ENCODE data around the gene BBS1.
A peak's percentile ranks its signal among the peaks of the same experiment; 100 is the strongest.

Gene BBS1

DNA sequence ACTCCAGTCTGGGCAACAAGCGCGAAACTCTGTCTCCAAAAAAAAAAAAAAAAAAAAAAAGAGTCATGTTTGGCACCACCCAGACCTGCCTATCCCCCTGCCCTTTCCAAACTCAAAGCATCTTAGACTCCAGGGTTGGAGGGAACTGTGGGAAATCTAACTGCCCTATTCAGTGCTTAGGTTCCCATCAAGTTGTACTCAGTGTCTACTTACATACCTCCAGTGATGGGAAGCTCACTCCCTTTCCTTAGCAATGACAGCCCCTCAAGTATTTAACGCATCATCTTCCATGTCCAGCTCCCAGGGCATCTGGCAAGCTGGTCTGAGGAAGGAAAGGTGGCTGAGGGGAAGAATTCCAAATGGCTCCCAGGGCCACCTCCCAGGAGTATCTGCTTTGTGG lies 39.3 kb downstream of the BBS1 start:
- DNase-seq (ENCODE audit: low read depth, low spot score), result no peak

DNA sequence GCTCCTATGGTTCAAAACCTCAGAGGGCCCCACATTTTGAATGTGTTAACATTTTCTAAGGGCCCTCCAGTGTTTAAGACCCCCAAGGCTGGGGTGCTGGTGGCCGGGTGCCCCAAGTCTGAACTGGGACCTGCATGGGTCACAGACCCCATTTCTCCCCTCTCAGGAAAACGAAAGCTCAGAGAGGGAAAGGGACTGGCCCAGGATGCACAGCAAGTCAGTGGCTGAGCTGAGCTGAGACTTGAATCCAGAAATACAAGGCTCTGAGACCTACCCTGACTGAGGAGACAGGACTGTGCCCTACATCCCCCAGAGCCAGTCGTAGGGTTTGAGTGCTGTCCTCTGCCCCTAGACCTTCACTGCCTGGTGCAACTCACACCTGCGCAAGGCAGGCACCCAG lies 40.5 kb downstream of the BBS1 start:
- no peak for DNase-seq (ENCODE audit: low read depth, low spot score)

DNA sequence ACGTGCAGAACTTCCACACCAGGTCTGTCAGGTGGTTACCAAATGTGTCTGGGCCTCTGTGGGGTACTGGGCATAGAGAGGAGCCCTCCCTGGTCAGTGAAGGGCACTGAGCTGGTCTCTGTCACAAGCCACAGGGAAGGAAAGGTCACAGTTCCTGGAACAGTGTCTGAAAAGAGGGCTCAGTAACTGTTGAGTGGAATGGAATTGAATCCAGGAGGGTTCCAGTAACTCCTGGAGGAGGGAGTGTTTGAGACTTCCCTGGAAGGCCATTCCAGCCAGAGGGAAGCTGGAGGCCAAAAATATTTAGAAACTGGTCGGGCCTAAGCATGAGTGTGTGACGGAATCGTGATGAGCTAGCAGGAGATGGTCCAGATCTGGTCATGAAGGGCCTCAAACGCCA lies 44.2 kb downstream of the BBS1 start:
- DNase-seq (ENCODE audit: low read depth, low spot score), result no peak

DNA sequence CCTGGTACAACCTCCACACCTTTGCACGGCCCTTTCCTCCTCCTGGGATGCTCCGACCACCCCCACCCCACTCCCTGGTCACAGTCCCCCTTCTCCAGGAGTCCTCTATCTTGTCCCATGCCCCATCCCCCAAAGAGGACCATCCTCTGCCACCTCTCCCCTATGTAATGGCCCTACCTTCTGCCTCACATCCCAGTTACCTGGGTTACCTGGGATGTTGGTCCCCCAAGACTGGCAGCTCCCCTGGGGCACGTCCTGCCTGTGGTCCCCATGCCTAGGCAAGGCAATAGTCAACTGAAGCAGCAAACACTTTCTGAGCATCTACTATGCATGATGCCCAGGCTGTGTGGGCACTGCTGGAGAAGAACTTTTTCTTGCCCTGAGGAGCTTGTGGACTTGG lies 45.0 kb downstream of the BBS1 start:
- no peak for DNase-seq (ENCODE audit: low read depth, low spot score)

DNA sequence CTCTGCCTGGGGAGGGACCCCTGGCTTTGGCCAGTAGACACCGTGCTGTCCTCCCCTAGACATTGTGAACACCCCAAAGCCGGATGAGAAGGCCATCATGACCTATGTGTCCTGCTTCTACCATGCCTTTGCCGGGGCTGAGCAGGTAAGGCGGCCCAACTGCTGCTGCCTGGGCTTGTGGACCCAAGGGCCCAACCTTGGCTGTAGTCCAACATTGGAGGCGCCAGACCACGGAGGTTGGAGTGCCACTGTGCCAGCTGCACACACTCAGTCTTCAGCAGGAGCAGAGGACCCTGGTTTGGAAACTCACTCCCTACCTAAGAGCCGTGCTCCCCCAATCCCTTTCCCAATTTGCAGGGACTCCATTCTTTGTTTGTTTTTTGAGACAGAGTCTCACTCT lies 45.7 kb downstream of the BBS1 start:
- DNase-seq (ENCODE audit: low read depth, low spot score), result no peak

DNA sequence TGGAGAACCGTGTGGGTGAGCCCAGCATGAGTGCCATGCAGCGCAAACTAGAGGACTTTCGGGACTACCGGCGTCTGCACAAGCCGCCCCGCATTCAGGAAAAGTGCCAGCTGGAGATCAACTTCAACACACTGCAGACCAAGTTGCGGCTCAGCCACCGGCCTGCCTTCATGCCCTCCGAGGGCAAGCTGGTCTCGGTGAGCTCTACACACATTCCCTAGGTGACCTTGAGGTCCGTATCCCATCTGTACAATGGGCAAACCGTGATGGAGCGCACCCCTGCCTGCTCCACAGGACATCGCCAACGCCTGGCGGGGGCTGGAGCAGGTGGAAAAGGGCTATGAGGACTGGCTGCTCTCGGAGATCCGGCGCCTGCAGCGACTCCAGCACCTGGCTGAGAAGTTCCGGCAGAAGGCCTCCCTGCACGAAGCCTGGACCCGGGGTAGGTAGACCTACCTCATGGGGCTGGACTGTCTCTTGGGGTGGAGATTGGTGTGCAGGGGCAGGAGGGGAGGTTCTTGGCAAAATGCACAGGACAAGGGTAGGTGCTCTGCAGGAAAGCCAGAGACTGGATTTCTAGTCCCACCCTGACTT lies 47.4 kb downstream of the BBS1 start:
- DNase-seq (ENCODE audit: low read depth, low spot score), result no peak

DNA sequence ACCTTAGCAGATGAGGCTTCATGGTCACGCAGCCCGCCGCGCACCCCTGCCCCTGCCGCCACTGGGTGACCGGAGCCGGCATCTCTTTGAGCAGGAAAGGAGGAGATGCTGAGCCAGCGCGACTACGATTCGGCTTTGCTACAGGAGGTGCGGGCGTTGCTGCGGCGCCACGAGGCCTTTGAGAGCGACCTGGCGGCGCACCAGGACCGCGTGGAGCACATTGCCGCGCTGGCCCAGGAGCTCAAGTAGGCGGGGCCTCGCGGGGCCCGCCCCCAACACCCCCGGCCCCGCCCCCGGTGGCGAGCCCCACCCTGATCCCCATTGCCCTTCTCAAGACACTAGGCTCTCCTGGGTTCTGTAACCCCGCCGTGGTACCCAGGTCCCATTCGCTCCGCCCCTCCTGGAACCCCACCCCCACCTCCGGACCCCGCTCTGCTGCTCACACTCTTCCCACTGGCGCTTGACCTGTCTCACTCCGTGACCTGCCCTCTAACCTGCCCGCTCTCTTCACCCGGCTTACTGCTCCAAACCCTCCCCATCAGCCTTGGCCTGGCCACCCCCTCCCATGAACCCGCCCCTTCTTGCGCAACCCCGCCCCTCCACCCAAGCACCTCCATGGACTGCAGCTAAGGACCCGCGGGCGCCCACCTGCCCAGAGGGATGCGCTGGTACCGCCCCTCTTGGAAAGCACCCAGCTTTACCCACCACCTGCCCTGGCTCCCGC lies 48.9 kb downstream of the BBS1 start:
- DNase-seq (ENCODE audit: low read depth, low spot score), result no peak

DNA sequence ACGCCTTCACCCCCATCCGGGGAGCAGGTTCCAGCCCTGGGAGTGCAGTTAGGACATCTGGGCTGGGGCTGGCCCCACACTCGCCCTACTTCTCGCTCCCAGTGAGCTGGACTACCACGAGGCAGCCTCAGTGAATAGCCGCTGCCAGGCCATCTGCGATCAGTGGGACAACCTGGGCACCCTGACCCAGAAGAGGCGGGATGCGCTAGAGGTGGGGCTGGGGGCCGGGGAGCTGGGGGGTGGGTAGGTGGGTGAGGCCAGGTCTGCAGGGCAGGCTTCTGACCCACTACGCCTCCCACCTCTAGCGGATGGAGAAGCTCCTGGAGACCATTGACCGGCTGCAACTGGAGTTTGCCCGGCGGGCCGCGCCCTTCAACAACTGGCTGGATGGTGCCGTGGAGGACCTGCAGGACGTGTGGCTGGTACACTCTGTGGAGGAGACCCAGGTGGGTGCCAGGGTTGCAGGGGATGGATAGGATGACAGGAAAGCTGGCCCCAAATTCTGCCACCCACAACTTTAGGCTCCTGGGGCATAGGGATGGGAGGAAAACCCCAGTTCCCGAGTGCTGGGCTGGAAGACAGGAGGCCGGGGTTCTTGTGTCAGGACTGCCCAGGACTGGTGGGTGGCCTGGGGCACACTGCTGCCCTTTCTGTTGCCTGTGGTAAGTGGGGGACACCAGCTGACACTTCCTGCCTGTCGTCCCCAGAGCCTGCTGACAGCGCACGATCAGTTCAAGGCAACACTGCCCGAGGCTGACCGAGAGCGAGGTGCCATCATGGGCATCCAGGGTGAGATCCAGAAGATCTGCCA lies 49.6 kb downstream of the BBS1 start:
- no peak for DNase-seq (ENCODE audit: low read depth, low spot score)

DNA sequence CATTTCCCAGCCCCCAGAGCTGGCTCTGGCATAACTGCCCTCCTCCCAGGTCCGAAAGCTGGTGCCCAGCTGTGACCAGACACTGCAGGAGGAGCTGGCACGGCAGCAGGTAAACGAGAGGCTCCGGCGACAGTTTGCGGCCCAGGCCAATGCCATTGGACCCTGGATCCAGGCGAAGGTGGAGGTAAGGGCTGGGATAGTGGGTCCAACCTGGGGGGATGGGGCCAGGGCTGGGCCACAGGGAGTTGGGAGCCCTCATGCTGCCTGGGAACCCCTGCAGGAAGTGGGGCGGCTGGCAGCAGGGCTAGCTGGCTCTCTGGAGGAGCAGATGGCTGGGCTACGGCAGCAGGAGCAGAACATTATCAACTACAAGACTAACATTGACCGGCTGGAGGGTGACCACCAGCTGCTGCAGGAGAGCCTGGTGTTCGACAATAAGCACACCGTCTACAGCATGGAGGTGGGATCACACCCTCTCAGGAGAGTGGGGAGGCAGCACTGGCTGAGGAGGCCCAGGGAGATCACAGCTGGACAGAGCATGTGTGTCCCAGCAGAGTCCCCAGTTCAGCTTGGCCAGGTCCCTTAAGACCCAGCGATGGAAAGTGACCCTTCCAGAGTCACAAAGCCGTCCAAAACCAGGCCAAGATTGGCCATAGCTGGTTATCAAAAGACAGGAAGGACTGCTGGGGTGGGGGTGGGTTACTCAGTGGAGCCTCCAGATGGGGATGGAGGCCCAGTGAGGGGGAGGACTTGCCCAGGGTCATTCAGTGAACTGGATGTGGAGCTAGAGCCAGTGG lies 50.9 kb downstream of the BBS1 start:
- no peak for DNase-seq (ENCODE audit: low read depth, low spot score)

DNA sequence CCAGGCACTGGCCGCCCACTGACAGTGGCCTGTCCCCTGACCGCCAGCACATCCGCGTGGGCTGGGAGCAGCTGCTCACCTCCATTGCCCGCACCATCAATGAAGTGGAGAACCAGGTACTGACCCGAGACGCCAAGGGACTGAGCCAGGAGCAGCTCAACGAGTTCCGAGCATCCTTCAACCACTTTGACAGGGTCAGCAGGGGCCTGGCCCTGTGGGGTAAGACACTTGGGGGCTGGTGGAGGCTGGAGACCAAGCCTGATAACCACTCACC lies 51.5 kb downstream of the BBS1 start:
- no peak for DNase-seq (ENCODE audit: low read depth, low spot score)

DNA sequence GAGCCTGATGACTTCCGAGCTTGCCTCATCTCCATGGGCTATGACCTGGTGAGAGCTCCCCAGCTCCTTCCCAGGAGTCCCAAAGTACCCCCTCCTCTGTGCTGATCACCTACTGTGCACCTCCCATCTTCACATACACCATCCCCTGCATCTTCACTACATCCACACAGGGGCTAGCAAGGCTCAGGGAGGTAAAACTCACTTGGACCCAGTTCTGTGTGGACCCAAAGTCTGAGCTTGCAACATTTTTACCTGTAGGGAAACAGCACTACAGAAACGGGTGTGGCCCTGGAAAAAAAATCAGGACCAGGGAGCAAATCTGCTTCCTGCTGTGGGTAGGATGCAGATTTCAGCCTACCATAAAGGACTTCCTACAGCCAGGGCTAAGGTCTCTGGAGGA lies 51.8 kb downstream of the BBS1 start:
- DNase-seq (ENCODE audit: low read depth, low spot score), result no peak

DNA sequence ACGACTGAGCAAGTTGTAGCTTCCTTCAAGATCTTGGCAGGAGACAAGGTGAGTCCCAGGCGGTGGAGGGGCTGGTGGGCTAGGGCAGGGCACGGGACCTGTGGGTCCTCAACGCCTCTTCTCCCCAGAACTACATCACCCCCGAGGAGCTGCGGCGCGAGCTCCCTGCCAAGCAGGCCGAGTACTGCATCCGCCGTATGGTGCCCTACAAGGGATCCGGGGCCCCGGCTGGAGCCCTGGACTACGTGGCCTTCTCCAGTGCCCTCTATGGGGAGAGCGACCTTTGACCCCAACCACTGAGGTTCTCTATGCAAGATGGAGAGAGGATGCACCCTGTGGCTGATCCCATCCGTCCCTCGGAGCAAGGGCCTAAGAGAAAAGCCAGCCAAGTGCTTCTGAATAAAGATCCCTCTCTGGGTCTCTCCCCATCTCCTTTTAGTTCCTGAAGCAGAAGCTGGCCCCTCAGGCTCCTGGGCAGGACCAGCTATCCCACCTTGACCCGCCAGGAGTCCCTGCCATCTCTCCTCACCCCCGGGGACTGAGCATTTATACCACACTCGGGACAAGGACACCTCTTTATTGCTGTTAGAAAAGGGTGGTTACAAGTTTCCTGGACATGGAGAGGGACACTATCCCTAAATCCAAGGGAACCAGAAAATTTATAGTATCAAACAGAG lies 52.6 kb downstream of the BBS1 start:
- DNase-seq (ENCODE audit: low read depth, low spot score), result no peak

DNA sequence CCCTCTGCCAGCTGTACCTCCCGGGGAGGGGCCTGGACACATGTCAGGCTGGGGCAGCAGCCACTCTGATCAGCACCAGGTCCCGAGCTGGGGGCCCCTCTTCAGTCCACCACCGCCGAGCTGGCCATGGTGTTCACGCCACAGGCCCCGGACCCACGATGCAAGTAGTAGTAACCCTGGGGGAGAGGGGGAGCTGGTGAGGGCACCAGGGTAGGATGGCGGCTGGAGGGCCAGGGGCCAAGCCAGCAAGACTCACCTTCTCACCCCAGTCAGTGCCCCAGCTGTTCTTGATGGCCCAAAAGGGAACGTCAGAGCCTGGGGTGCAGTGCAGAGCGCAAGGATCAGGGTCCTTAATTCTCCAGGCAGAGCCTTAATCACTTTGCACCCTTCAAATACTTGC lies 53.4 kb downstream of the BBS1 start:
- no peak for DNase-seq (ENCODE audit: low read depth, low spot score)

DNA sequence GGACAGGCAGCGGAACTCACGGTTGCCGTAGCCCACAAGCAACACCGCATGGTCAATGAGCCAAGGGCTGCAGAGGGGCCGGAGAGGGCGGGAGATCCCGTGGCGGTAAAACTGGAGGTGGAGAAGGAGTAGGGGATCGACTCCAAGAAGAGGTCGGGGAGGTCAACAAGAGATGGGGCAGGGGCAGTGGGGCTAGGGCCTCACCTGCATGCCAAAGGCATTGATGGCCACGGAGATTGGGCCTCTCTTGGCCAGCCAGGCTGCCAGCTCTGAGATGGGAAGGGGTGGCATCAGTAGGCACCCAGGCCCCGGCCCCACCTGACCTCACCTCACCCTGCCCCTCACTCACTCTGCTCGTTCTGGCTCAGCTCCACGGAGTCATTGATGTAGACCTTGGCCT lies 54.1 kb downstream of the BBS1 start:
- DNase-seq (ENCODE audit: low read depth, low spot score), result no peak

DNA sequence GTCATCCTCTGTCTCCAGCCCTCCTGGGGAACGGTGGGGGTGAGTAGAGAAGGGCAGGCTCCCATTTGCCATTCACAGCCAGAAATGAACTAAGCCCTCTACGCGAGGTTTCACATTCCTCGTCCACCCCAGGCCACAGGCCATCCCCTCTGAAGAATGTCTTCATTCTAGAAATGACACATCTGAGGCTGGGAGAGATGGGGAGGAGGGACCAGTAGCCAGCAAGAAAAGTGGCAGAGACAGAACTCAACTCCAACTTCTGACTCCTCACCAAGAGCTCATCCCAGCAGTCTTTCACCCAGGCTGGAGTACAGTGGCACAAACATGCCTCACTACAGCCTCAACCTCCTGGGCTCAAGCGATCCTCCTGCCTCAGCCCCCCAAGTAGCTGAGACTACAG lies 54.5 kb downstream of the BBS1 start:
- no peak for DNase-seq (ENCODE audit: low read depth, low spot score)

DNA sequence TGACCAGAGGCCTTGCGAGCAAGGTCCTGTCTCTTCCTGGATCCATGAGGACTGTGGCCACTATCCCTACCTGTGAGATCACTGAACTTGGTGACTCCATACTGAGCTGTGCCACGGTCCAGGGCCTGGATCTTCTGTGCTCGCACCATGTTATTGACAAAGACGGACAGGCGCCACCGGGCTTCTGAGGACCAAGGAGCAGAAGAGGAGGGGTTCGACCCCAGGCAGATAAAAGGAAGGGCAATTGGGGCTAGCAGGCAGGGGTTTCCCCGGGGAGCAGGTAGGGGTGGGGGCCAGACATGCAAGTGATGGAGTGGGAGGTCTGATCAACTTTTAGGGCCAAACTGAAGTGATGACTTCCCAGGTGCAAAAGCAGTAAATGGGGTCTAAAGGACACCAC lies 55.8 kb downstream of the BBS1 start:
- no peak for DNase-seq (ENCODE audit: low read depth, low spot score)

DNA sequence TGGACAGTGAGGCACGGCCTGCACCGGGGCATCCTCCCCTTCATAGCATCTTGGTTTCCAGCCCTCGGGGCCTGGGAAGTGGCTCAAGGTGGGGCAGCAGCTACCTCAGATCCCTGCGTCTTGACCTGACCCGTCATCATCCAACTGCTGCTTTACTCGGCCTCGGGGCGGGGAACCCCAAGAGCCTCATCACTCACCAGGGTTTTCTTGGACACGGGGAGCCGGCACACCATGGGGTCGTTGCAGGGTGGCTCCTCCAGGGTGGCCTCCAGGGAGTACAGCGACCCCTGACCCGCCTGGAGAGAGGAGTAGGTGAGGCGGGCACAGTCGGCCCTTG lies 57.3 kb downstream of the BBS1 start:
- DNase-seq (ENCODE audit: low read depth, low spot score), result no peak

DNA sequence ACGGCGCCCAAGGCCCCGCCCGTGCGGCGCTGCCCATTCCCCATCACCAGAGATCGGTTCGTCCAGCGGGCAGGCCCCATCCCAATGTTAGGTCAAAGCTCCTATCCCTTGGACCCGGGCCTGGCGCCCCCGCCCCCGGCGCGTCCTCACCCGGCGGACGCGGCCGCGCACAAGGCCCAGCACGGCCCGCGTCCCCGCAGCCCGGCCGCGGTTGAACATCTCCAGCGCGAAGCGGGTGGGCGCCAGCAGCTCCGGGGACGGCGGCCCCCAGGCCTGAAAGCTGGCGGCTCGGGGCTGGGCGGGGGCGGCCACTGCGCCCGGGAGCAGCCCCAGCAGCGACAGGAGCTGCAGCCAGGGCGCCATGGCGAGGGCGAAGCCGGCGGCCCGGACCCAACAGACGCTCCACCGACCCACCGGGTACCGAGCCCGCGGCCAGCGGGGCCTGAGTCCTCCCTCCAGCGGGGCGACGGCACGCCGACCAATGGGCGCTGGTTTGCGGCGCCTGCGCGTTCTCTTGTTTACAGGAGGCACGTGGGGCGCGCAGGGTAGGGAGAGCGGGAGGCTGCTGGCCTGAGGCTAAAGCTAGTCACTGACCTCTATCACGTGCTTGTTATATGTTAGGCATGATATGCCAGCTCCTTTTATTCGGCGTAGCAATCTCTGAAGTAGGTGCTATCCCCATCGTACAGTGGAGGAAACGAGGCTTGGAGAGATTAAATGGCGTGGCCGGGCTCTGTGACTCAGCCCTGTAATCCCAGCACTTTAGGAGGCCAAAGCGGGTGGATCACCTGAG lies 57.9 kb downstream of the BBS1 start, which contains the start of gene CTSF:
Gene CTSF (minus strand): TSS at position 483 of the 793 bp plus-strand sequence. CDS start 120 bp downstream, at position 363.
- DNase-seq (ENCODE audit: low read depth, low spot score), result peak; percentile 29

DNA sequence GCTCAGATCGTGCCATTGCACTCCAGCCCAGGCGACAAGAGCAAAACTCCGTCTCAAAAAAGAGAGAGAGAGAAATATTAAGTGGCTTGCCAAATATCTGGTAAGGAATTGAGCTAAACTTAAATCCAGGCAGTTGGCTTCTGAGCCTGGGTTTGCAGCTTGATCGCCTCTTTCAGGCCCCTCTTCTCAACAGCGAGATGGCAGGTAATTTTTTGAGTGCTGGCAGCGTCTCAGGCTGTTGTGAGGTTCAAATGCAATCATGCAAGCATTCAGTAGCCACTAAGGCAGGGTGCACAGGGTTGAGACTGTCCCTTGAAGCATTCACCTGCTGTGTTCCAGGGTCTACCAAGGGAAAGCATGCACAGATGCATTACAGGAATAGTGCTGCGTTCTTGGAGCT lies 58.6 kb downstream of the BBS1 start:
- DNase-seq (ENCODE audit: low read depth, low spot score), result no peak

DNA sequence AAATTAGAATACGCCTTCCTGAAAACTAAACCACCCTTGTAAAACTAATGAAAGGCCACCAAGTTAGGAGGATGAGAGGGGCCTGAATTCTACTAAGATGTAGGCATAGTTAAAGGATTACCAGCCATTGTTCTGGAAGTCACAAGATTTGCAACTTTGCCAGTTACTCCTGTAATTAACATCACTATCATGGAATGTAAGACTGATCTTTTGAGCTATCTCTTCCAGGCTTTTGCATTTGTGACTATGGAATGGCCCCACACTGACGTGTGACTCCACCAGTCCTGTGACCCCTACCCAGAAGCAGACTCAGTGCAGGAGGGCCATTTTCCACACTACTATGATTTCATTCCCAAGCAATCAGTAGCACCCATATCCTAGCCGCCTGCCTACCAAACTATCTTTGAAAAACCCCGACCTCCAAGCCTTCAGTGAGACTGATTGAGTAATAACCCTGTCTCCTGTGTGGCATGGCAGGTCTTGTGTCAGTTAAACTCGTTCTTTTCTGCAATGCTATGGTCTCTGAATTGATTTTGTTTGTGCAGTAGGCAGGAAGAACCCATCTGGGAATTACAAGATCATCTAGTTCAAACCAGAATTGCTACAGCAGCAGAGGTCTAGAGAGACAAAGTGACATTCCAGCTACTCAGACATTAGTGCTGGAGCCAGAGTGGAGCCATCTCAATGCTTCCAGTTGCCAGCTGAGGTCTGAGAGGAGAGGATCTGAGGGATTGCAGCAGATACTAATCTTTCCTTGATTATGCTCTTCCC lies 59.8 kb downstream of the BBS1 start:
- no peak for DNase-seq (ENCODE audit: low read depth, low spot score)
